NT2/D1 (cell line): ENCODE measurements around the gene LAMB1.

Experiments used
- SUZ12 ChIP-seq: IDR thresholded peaks from 2 replicates; pipeline ENCODE4 v1.6.1; 2011; ENCODE audit not compliant: insufficient read length, insufficient read depth; ENCODE audit errors: extremely low read depth
- YY1 ChIP-seq: IDR thresholded peaks from 2 replicates; pipeline ENCODE4 v1.6.1; 2011; ENCODE audit not compliant: insufficient read length, insufficient read depth
- ZNF274 ChIP-seq: IDR thresholded peaks from 2 replicates; pipeline ENCODE4 v1.6.1; 2011; ENCODE audit warnings: mild to moderate bottlenecking, low read depth, low read length

DNA sequence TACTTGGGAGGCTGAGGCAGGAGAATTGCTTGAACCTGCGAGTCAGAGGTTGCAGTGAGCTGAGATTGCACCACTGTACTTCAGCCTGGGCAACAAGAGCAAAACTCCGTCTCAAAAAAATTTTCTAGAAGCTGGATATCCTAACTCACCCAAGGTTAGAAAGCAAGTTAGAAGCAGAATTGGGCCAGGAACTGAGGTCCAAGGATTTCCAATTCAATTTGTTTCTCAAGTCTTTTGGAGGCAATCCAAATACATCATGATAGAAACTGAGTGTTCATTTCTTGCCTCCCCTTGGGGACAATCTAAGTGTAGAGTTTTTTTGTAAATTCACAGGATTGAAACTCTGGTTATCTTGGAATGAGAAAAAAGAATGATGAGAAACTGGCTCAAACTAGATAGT, 45.5 kb downstream of the LAMB1 start:
- TF ChIP-seq YY1 (no peak), SUZ12 (no peak), ZNF274 (no peak)
